ENCODE data around the gene TP53BP1.

Gene TP53BP1

DNA sequence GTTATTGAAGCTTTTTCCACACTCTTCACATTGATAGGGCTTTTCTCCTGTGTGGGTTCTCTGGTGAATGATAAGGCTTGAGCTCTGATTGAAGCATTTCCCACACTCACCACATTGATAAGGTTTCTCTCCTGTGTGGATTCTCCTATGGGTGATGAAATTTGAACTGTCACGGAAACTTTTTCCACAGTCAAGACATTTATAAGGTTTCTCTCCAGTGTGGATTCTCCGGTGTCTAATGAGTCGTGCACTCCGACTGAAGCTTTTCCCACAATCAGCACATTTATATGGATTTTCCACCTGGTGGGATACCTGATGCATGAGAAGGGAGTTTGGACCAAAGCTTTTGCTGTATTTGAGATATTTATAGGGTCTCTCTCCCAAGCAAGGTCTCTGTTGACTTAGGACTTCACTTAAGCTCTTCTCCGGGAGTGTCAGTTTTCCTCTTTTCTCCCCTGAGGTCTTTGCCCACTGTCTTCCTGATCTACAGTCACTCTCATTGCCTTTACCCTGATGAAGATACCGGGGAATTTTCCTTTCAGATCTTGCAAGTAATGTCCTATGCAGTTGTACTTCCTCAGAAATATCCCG is 131.5 kb downstream of the TP53BP1 start:
- no peaks in the 10 kb centered on the region for H3K4me1 ChIP-seq (ENCODE audit: insufficient read depth, low read length, severe bottlenecking)
- no peak overlapping the region for H3K27ac ChIP-seq (ENCODE audit: low read depth, low read length, poor library complexity, severe bottlenecking)
- no peaks in the 10 kb centered on the region for H3F3A ChIP-seq (ENCODE audit: insufficient read depth, low read length)
- no peak overlapping the region for H2AFZ ChIP-seq (ENCODE audit: low read length)
- TF ChIP-seq, protein P1, sequence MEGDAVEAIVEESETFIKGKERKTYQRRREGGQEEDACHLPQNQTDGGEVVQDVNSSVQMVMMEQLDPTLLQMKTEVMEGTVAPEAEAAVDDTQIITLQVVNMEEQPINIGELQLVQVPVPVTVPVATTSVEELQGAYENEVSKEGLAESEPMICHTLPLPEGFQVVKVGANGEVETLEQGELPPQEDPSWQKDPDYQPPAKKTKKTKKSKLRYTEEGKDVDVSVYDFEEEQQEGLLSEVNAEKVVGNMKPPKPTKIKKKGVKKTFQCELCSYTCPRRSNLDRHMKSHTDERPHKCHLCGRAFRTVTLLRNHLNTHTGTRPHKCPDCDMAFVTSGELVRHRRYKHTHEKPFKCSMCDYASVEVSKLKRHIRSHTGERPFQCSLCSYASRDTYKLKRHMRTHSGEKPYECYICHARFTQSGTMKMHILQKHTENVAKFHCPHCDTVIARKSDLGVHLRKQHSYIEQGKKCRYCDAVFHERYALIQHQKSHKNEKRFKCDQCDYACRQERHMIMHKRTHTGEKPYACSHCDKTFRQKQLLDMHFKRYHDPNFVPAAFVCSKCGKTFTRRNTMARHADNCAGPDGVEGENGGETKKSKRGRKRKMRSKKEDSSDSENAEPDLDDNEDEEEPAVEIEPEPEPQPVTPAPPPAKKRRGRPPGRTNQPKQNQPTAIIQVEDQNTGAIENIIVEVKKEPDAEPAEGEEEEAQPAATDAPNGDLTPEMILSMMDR (IDR thresholded peaks at IDR 0.05; ENCODE audit: low read length) = no peak
- TF ChIP-seq EZH2 (IDR thresholded peaks at IDR 0.05; ENCODE audit: borderline replicate concordance, low read length) = no peak
- no peak overlapping the region for H3K4me2 ChIP-seq (ENCODE audit: low read length)
- H4K20me1 ChIP-seq (ENCODE audit: insufficient read depth, low read length) = no peaks in the 10 kb centered on the region
- no peaks in the 10 kb centered on the region for H3K27me3 ChIP-seq (ENCODE audit: insufficient read depth, low read length)
- H3K4me3 ChIP-seq (ENCODE audit: low read depth, low read length, poor library complexity, severe bottlenecking) = no peak overlapping the region
- peaks cover 91% of the 10 kb centered on the region for H3K36me3 ChIP-seq (ENCODE audit: insufficient read depth, low read length)
- no peaks in the 10 kb centered on the region for H3K9me2 ChIP-seq (ENCODE audit: low read depth, low read length)
- H3K9ac ChIP-seq (ENCODE audit: low read length) = no peak overlapping the region
- H3K9me3 ChIP-seq (ENCODE audit: low read length) = peaks cover 33% of the 10 kb centered on the region
- H3K79me2 ChIP-seq (ENCODE audit: insufficient read depth, low read length) = no peaks in the 10 kb centered on the region

DNA sequence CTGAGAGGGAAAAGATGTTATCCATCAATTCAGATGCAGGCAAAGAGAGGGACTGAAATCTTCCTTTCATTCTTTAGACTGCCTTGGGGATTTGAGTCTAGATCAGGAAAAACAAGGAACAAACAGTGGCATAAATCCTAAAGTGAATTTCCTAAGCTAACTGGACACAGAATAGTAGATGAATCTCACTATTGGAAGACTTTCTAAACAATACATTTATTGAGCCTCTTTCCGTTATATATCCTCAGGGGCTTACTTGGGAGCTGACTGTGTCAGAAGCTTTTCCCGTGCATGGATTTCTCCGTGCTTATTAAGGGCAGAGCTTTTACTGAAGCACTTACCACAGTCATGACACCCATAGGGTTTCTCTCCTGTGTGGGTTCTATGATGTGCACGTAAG is 132.1 kb downstream of the TP53BP1 start:
- H3K4me3 ChIP-seq (ENCODE audit: low read depth, low read length, poor library complexity, severe bottlenecking) = no peak overlapping the region
- no peak overlapping the region for H2AFZ ChIP-seq (ENCODE audit: low read length)
- no peaks in the 10 kb centered on the region for H3F3A ChIP-seq (ENCODE audit: insufficient read depth, low read length)
- no peak overlapping the region for H3K9ac ChIP-seq (ENCODE audit: low read length)
- H3K36me3 ChIP-seq (ENCODE audit: insufficient read depth, low read length) = peaks cover 86% of the 10 kb centered on the region
- H4K20me1 ChIP-seq (ENCODE audit: insufficient read depth, low read length) = no peaks in the 10 kb centered on the region
- no peaks in the 10 kb centered on the region for H3K9me2 ChIP-seq (ENCODE audit: low read depth, low read length)
- peaks cover 33% of the 10 kb centered on the region for H3K9me3 ChIP-seq (ENCODE audit: low read length)
- TF ChIP-seq EZH2 (IDR thresholded peaks at IDR 0.05; ENCODE audit: borderline replicate concordance, low read length) = no peak
- TF ChIP-seq, protein P1 (IDR thresholded peaks at IDR 0.05; ENCODE audit: low read length) = no peak
- H3K27ac ChIP-seq (ENCODE audit: low read depth, low read length, poor library complexity, severe bottlenecking) = no peak overlapping the region
- no peaks in the 10 kb centered on the region for H3K4me1 ChIP-seq (ENCODE audit: insufficient read depth, low read length, severe bottlenecking)
- no peak overlapping the region for H3K4me2 ChIP-seq (ENCODE audit: low read length)
- H3K27me3 ChIP-seq (ENCODE audit: insufficient read depth, low read length) = no peaks in the 10 kb centered on the region
- no peaks in the 10 kb centered on the region for H3K79me2 ChIP-seq (ENCODE audit: insufficient read depth, low read length)

Data from OCI-LY1 (cell line).